GM12874 (cell line): ENCODE measurements around the gene KCNH4.

ENCODE experiments used
- TF ChIP-seq, protein P1 (sequence below): IDR thresholded peaks from 2 replicates; pipeline ENCODE4 v1.5.1; 2011; ENCODE audit warnings: low read depth, mild to moderate bottlenecking, control low read depth, low read length, moderate library complexity; ENCODE audit not compliant: insufficient read depth

Gene KCNH4

DNA sequence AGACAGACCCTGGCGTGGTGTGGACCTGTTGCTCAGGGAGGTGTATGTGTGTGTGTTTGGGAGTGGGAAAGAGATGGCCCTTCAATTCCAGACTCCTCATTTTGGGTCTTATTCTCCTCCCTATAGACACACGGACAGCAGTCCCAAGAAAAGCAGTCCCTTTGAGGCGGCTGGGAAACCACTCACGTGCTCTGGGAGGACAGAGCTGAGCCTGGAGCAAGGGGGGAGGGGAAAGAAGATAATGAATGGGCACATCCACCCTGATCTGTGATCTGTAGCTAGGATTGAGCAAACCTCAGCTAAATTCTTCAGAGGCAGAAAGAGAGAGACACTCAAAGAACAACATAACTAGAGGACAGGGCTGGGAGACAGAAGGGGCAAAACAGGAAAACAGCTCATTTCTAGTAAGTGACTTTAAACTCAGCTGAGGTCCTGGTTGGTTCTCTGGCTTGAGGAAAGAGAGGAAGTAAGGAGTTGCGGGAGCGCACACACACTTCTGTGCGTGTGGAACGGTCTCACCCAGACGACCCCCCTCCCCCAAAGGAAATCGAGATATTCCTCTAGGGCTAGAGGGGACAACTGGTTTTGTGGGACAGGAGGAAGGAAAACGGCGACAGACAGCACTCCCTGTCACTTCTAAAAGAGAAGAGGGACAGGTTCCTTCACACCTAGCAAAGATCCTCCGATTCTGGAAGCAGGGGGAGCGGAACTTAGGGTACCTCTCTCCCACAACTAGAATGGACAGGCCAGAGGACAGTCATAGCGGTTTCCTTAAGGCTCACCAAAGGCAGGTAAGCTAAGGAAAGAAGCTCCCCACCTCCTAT is 26.8 kb downstream of the KCNH4 start:
- TF ChIP-seq, protein P1, sequence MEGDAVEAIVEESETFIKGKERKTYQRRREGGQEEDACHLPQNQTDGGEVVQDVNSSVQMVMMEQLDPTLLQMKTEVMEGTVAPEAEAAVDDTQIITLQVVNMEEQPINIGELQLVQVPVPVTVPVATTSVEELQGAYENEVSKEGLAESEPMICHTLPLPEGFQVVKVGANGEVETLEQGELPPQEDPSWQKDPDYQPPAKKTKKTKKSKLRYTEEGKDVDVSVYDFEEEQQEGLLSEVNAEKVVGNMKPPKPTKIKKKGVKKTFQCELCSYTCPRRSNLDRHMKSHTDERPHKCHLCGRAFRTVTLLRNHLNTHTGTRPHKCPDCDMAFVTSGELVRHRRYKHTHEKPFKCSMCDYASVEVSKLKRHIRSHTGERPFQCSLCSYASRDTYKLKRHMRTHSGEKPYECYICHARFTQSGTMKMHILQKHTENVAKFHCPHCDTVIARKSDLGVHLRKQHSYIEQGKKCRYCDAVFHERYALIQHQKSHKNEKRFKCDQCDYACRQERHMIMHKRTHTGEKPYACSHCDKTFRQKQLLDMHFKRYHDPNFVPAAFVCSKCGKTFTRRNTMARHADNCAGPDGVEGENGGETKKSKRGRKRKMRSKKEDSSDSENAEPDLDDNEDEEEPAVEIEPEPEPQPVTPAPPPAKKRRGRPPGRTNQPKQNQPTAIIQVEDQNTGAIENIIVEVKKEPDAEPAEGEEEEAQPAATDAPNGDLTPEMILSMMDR, result no peak

DNA sequence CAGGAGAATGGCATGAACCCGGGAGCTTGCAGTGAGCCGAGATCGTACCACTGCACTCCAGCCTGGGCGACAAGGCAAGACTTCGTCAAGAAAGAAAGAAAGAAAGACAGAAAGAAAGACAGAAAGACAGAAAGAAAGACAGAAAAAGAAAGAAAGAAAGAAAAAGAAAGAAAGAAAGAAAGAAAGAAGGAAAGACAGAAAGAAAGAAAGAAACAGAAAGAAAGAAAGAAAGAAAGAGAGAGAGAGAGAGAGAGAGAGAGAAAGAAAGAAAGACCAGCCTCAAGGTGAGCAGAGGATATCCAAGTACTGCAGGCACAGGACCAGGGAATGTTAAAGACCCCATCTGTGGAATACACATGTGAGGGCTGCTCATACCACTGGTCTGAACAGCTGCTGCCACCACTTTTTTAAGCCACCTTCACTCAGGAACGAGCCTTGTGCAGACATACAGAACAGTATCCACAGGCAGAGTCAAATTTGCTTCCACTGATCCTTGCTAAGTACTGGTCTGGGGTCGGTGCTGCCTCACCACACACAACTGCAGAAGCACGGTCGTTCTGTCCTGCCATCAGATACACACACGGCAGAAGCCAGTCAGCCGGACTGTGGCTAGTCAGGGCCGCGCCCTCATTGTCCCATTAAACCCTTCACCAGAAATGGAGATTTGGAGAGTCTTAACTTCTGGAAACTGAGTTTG is 33.9 kb downstream of the KCNH4 start:
- TF ChIP-seq, protein P1, result no peak

DNA sequence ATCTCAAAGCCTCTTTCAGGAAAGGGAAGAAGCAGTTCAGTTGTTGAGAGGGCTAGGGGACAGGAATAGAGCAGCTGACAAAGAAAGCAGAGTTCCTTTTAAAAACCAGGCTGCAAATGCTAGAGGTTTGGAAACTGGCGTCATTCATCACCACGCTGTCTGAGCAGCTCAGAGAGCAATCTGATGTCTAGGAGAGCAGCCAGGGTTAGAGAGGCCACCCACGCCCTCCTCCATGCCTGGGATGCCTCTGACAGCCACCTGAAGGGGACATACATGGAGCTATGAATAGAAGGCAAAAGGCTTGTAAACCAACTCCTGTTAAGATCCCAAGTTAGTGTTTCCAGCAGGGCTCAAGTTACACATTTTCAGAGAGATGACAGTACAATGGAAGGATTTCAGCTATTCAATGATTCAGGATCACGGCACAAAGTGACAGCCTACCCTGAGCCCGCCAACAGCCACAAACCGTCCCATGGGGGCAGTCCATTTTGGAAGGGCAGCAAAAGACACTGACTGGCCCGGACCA is 38.5 kb downstream of the KCNH4 start:
- TF ChIP-seq, protein P1, result no peak

DNA sequence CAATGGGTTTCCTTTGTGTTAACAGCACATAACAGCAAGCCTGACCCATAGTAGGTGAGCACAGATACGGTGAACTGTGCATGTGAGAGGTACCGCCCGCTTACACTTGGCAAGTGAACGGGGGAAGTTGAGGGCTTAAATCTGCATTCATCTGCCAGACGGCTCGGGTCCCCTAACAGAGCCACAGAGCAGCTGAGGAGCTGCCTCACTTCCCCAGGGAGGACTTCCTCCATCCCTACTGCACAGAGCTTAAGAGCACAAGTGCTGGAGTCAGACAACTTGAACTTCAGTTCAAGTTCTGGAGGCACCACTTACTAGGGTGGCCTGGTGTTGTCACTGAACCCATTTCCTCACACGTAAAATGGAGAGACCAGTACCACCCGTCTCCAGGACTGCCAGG is 39.6 kb downstream of the KCNH4 start:
- TF ChIP-seq, protein P1, result no peak

DNA sequence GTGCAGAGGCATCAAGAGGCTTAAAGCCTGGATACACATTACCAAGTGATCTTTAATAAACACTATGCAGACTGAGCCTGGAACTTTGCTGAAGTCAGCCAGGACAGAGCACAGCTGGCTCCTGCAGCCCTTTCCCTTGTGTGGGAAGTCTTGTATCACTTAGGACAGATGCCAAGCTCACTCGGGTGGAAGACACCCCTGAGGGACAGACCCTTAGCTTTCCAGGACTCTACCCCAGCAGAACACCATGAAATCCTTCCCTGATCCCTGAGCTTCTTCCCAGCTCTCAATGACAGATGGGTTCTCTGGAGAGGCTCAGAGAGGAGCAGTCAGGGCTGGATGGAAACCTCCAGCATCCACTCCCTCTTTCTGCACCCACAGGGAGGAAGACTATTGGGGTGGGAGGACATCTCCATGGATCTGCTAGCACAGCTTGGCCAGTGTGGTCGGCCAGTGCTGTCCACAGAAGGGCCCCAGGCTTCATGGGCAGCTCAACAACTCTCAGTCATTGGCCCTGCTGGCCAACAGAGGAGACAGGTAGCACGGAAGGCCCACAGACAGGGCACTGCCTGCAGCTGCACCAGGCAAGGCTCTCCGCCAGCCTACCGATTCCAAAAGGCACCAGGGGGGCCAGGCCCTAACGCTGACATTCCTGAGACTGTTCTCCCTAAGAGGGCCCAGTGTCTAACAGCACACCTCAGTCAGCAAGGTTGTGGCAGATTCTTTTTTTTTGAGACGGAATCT is 42.0 kb downstream of the KCNH4 start:
- TF ChIP-seq, protein P1, result no peak

DNA sequence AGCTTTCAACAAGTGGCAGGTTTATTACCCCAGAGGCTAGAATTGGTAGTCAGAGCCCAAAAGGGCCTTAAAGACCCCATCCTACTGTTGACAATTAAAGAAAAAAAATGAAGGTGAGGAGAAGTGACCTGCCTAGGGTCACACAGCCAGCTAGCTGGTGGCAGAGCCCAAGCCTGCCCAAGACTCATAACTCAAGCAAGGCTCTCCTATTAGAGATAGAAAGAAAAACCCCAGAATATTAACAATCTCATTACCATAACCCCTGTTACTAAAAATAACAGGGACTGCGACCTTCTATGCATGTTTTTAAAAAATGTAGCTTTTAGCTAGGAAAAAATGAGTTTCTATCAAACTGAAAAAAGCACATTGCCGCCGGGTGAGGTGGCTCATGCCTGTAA is 44.3 kb downstream of the KCNH4 start:
- TF ChIP-seq, protein P1, result no peak
